Limb (tissue), 2 donors: ENCODE results near the gene TMIGD2.
"Not testable (repeated sequence)": the region's sequence is repeated elsewhere in the genome, so short reads cannot be mapped to it uniquely, and the experiment has no call there.

Experiments
- DNase-seq, 2 donors: peaks; one replicate each; pipeline ENCODE4 v3.0.0-alpha.2; 2016; ENCODE audit errors: extremely low spot score in 2 of 2

Gene TMIGD2

GRCh38 chr19:4297901-4298809, 4.0 kb downstream of the TMIGD2 start:
- DNase-seq = no peak

GRCh38 chr19:4295972-4296771, 6.0 kb downstream of the TMIGD2 start:
- DNase-seq = peak in 1 of 2 donors; percentile 65

- DNase-seq = no peak
Observed at GRCh38 chr19:4294389-4294788, 7.8 kb downstream of the TMIGD2 start.

DNA sequence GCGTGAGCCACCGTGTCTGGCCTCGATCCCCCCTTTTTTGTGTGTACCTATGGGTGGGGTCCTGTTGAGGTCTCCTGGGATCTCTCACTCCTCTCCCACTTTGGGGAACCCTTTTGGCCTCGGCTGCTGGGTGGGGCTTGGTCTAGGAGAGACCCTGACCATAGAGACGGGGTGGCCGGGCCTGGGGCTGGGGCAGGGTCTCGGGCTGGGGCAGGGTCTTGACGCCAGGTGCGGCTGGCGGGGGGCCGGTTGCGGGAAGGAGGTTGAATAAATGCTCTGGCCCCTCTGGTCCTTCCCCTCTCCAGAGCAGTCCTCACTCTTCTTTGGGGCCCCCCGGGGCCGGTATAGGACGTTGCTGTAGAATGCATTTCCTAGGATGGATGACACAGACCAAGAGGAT, 9.7 kb downstream of the TMIGD2 start:
- DNase-seq = no peak

- no peak for DNase-seq
Observed at GRCh38 chr19:4291184-4291732, 10.9 kb downstream of the TMIGD2 start.

GRCh38 chr19:4288091-4288777, 14.0 kb downstream of the TMIGD2 start:
- DNase-seq = no peak

DNA sequence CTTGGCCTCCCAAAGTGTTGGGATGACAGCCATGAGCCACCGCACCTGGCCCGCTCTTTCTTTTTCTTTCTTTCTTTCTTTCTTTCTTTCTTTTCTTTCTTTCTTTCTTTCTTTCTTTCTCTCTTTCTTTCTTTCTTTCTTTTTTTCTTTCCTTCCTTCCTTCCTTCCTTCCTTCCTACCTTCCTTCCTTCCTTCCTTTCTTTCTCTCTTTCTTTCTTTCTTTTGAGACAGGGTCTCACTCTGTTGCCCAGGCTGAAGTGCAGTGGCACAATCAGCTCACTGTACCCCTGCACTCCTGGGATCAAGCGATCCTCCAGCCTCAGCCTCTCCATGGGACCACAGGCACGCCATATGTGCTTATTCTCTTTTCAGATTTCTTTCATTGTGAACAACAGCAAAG, 16.0 kb downstream of the TMIGD2 start:
- not testable (repeated sequence) for DNase-seq

- DNase-seq = no peak
Observed at GRCh38 chr19:4284974-4285373, 17.2 kb downstream of the TMIGD2 start.

GRCh38 chr19:4284176-4284958, 17.8 kb downstream of the TMIGD2 start:
- DNase-seq = no peak

DNA sequence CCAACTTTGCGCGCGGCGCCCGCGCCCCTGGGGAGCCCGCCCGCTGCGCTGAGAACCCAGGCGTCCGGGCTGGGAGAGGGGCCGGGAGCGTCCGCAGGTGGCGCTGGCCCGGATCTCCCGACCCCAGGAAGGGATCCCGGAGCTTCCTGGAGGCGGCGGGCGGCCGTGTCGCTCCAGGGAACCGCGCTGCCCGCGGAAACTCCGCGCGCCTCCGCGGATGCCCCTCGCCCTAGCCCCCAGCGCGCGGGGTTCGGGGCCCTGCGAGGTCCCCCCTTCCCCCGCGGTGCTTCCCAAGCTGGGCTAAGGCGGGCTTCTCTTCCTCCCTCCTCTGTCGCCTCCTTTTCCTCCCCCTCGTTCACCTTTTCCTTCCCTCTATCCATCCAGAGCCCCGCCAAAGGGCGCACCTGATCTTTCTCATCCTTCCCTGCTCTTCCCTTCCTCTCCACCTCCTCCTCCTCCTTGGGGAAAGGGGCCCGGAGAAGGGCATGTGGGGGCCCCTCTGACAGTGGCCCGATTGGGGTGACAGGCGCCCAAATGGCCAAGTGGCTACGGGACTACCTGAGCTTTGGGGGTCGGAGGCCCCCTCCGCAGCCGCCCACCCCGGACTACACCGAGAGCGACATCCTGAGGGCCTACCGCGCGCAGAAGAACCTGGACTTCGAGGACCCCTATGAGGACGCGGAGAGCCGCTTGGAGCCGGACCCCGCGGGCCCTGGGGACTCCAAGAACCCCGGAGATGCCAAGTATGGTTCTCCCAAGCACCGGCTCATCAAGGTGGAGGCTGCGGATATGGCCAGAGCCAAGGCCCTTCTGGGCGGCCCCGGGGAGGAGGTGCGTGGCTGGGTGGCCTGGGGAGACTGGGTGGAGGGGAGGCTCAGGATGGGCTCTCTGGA, 22.4 kb downstream of the TMIGD2 start:
- peak in 1 of 2 donors; percentile 35 for DNase-seq

DNA sequence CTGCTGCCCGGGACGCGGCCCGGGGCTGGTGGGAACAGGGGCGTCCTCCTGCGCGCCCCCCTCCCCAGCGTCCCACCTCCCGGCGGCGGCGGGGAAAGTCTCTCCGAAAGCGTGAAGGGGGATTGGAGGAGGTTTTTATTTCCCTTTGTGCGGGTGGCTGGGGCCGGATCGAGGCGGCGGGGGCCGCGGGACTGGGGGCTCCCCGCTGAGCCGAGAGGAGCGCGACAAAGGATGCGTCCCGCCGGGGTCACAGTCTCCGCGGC, 23.0 kb downstream of the TMIGD2 start:
- no peak for DNase-seq

DNA sequence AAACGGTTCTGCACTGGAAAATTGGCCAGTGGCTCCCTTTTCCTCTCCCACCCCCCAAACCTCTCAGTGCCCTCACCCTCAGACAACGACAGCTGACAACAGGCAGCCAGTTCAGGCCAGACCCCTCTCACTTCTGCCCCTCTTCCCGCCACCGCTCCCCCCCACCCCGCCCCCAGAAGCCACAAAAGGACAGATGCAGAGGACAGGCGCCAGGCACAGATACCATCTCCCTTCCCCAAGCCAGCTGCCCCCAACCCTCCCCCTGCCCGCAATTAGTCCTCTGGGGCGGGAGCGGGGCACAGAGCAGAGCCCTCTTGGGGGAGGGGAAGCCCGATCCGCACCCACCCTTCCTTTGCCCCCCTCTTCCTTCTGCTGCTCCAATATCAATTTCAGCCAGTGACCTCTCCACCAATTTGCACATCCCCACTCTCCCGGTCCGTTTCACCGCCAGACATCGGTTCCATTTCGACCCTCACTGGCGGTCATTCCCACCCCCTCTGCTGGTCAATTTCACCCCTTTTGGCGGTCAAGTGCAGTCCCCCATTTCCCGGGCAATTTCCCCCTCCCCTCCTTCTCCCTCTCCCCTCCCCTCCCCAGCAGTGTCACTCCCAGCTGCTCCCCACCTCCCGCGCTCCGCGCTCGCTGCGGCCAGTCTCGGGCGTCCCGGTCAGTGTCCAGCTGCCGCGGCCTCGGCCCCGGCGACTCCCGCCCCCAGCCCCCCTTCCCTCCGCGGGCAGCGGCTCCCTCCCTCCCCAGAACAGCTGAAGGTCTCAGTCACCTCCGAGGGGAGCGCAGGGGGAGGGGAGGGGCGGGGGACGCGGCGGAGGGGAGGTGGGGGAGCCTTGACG, 23.5 kb downstream of the TMIGD2 start, which contains the start of gene SHD:
Gene SHD, plus strand, starts transcription at position 848 of the 848 bp plus-strand sequence. CDS start 798 bp downstream, outside the sequence.
- DNase-seq = peak; percentile 49 to 77

DNA sequence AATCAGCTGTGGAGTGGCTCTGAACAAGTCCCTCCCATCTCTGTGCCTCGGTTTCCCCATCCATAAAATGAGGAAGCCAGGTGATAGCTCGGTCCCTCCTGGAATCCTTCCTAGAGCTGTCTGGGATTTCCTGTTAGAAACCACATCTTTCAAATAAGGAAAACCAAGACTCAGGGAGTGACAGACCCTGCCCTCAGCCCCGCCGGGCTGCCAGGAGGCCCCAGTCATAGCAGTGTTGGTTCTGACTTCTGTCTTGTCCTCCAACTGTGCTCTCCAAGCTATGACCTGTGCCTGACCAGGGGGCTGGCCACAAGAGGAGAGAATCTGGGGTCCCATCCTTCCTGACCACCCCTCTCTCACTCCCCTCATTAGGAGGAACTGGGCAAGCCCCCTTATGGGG, 24.2 kb downstream of the TMIGD2 start:
- peak in 1 of 2 donors; percentile 36 for DNase-seq

- no peak for DNase-seq
Observed at GRCh38 chr19:4277191-4277696, 24.9 kb downstream of the TMIGD2 start.

DNA sequence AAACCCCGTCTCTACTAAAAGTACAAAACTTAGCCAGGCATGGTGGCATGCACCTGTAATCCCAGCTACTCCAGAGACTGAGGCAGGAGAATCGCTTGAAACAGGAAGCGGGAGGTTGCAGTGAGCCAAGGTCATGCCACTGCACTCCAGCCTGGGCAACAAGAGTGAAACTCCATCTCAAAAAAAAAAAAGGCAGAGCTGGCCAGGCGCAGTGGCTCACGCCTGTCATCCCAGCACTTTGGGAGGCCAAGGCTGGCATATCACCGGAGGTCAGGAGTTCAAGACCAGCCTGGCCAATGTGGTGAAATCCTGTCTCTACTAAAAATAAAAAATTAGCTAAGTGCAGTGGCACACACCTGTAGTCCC, 27.9 kb downstream of the TMIGD2 start:
- DNase-seq = not testable (repeated sequence)

GRCh38 chr19:4272894-4273293, 29.3 kb downstream of the TMIGD2 start:
- no peak for DNase-seq

DNA sequence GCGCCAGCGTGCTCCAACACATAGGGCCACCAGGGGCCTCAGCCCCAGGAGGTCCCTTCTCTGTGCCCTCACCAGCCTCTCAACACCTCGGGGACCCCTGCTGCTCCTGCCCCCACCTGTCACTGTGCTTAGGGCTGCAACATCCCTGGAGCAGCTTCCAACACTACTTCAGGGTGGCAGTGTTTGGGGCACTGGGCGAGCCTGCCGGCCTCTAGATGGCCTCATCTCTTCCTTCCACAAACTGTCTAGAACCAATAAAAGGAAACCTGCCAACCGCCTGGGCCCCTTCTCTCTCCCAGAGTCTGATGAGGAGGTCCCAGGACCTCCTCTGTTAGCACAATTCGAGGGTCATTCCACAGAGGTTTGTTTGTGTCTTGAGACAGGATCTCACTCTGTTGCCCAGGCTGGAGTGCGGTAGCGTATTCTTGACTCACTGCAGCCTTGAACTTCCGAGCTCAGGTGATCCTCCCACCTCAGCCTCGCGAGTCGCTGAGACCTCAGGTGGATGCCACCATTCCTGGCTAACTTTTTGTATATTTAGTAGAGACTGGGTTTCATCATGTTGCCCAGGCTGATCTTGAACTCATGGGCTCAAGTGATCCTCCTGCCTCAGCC, 33.3 kb downstream of the TMIGD2 start:
- no peak for DNase-seq
